ENCODE data around the gene SAMD7.

The SAMD7 gene

DNA sequence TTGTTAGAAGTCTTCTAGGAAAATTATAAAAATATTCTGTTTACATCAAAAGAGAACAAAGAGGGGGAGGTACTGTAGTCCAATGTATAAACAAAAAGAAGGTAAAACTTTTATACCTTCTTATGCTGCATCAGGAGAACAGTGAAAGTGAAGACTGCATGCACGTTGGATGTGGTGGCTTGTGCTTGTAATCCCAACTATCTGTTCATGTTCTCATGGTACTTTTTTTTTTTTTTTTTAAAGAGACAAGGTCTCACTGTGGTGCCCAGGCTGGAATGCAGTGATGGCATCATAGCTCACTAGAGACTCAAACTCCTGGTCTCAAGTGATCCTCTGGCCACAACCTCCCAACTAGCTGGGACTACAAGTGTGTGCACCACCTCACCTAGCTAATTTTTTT lies 59.5 kb downstream of the SAMD7 start:
- no peak for TF ChIP-seq REST (IDR thresholded peaks at IDR 0.05; ENCODE audit: insufficient read depth in 1 of 2, low read depth in 2 of 2, low read length in 2 of 2)
- no peak for TF ChIP-seq POLR2AphosphoS5 (IDR thresholded peaks at IDR 0.05; ENCODE audit: low read depth, low read length)

DNA sequence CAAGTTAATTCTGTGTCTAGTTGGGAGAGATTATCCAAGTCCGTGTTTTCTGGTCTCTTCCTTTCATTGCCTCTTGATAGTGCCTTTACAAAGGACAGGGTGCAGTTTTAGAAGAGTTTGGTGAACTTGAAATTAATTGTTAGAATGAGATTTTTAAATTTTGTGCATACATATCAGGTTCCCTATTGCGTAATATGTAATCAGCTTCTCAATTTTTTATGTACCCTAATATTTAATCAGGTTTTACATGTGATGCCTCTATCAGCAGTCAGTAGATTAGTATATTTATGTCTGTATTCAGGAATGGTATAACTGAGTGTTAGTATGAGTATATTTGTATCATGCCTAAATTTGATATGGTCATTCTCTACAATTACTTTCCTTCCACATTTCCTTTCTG lies 60.1 kb downstream of the SAMD7 start:
- TF ChIP-seq REST (IDR thresholded peaks at IDR 0.05; ENCODE audit: insufficient read depth in 1 of 2, low read depth in 2 of 2, low read length in 2 of 2), result no peak
- TF ChIP-seq SIN3A (IDR thresholded peaks at IDR 0.05; ENCODE audit: borderline replicate concordance, insufficient read depth, low read length), result no peak
- TF ChIP-seq POLR2AphosphoS5 (IDR thresholded peaks at IDR 0.05; ENCODE audit: low read depth, low read length), result no peak
- TF ChIP-seq TAF1 (IDR thresholded peaks at IDR 0.05; ENCODE audit: borderline replicate concordance, insufficient read depth, low read length), result no peak
- TF ChIP-seq FOXP2 (optimal IDR thresholded peaks at IDR 0.05; ENCODE audit: borderline replicate concordance, extremely low read depth, extremely low read length, insufficient read depth), result no peak

DNA sequence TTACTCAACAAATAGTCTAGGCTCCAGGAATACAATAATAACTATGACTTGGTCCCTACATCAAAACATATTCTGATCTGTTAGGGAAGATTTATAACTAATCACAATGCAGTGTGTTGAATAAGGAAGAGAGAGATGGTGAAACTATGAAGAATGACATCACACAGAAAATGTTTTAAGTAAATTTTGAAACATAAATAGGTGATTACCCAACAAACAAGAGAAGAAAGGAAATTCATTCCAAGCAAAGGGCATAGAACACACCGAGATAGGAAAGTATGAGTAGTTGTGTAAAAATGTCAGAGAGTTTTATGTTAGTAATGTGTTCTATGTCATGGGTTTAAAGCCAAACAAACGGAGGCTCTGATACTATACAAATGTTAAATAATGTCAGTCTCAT lies 68.7 kb downstream of the SAMD7 start:
- TF ChIP-seq TAF1 (IDR thresholded peaks at IDR 0.05; ENCODE audit: borderline replicate concordance, insufficient read depth, low read length) (no peak), REST (IDR thresholded peaks at IDR 0.05; ENCODE audit: insufficient read depth in 1 of 2, low read depth in 2 of 2, low read length in 2 of 2) (no peak), FOXP2 (optimal IDR thresholded peaks at IDR 0.05; ENCODE audit: borderline replicate concordance, extremely low read depth, extremely low read length, insufficient read depth) (no peak), SIN3A (IDR thresholded peaks at IDR 0.05; ENCODE audit: borderline replicate concordance, insufficient read depth, low read length) (no peak), POLR2AphosphoS5 (IDR thresholded peaks at IDR 0.05; ENCODE audit: low read depth, low read length) (no peak)

GRCh38 chr3:169984292-169984691 lies 72.9 kb downstream of the SAMD7 start:
- no peak for TF ChIP-seq POLR2AphosphoS5 (IDR thresholded peaks at IDR 0.05; ENCODE audit: low read depth, low read length)
- no peak for TF ChIP-seq SIN3A (IDR thresholded peaks at IDR 0.05; ENCODE audit: borderline replicate concordance, insufficient read depth, low read length)
